SK-N-SH (cell line): Measurements from ENCODE around the gene MAP2K3.
"Not testable (repeated sequence)": the region's sequence is repeated elsewhere in the genome, so short reads cannot be mapped to it uniquely, and the experiment has no call there.

Experiments used
- EZH2phosphoT487 ChIP-seq: fragments of 200-600 bp; sonication (generic); IDR thresholded peaks from 2 replicates; pipeline ENCODE4 v1.6.1; 2017; ENCODE audit warnings: low read depth, mixed run types, mild to moderate bottlenecking, antibody characterized with exemption, moderate library complexity, borderline replicate concordance
- POLR2AphosphoS5 ChIP-seq: IDR thresholded peaks from 2 replicates; pipeline ENCODE4 v1.6.1; 2012; ENCODE audit warnings: low read depth, low read length
- RCOR1 ChIP-seq: fragments of 150-350 bp; IDR thresholded peaks from 2 replicates; pipeline ENCODE4 v1.6.1; 2017; ENCODE audit warnings: antibody characterized with exemption, low read length
- RXRA ChIP-seq: IDR thresholded peaks from 2 replicates; pipeline ENCODE4 v1.4.0; 2012; ENCODE audit warnings: low read depth, mild to moderate bottlenecking, borderline replicate concordance
- SIN3A ChIP-seq: IDR thresholded peaks from 2 replicates; pipeline ENCODE4 v1.6.1; 2012; ENCODE audit warnings: low read depth, mild to moderate bottlenecking, low read length, moderate library complexity, borderline replicate concordance
- USF2 ChIP-seq: fragments of 150-350 bp; IDR thresholded peaks from 2 replicates; pipeline ENCODE4 v1.6.1; 2017; ENCODE audit warnings: antibody characterized with exemption, low read length, low read depth, borderline replicate concordance
- TF ChIP-seq, protein P1 (sequence below): fragments of 200-600 bp; sonication (generic); IDR thresholded peaks from 2 replicates; pipeline ENCODE4 v1.6.1; 2017; ENCODE audit warnings: antibody characterized with exemption, mild to moderate bottlenecking, moderate library complexity
- TF ChIP-seq, protein P2 (sequence below): IDR thresholded peaks from 2 replicates; pipeline ENCODE4 v1.6.1; 2012; ENCODE audit warnings: mild to moderate bottlenecking, low read depth, low read length, moderate library complexity

DNA sequence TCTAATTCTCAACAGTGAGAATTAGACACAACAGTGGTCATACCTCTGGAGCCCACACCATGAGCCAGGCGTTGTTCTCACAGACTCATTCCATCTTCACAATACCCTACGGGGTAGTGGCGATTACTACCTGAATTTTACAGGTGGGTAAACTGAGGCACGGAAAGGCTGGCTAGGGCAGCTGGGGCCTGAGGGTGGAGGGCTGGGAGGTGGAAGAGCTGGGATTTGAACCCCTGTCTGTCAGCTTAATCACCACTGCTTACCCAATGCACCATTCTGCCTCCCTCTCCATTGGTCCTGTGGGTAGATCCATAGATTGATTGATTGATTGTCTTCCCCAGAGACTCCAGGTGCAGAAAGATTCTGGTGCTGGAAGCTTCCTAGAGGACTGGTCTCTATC lies 60.3 kb downstream of the MAP2K3 start:
- not testable (repeated sequence) for TF ChIP-seq USF2, SIN3A, POLR2AphosphoS5, EZH2phosphoT487, RCOR1, RXRA
- TF ChIP-seq, protein P1, sequence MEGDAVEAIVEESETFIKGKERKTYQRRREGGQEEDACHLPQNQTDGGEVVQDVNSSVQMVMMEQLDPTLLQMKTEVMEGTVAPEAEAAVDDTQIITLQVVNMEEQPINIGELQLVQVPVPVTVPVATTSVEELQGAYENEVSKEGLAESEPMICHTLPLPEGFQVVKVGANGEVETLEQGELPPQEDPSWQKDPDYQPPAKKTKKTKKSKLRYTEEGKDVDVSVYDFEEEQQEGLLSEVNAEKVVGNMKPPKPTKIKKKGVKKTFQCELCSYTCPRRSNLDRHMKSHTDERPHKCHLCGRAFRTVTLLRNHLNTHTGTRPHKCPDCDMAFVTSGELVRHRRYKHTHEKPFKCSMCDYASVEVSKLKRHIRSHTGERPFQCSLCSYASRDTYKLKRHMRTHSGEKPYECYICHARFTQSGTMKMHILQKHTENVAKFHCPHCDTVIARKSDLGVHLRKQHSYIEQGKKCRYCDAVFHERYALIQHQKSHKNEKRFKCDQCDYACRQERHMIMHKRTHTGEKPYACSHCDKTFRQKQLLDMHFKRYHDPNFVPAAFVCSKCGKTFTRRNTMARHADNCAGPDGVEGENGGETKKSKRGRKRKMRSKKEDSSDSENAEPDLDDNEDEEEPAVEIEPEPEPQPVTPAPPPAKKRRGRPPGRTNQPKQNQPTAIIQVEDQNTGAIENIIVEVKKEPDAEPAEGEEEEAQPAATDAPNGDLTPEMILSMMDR, result not testable (repeated sequence)
- TF ChIP-seq, protein P2, sequence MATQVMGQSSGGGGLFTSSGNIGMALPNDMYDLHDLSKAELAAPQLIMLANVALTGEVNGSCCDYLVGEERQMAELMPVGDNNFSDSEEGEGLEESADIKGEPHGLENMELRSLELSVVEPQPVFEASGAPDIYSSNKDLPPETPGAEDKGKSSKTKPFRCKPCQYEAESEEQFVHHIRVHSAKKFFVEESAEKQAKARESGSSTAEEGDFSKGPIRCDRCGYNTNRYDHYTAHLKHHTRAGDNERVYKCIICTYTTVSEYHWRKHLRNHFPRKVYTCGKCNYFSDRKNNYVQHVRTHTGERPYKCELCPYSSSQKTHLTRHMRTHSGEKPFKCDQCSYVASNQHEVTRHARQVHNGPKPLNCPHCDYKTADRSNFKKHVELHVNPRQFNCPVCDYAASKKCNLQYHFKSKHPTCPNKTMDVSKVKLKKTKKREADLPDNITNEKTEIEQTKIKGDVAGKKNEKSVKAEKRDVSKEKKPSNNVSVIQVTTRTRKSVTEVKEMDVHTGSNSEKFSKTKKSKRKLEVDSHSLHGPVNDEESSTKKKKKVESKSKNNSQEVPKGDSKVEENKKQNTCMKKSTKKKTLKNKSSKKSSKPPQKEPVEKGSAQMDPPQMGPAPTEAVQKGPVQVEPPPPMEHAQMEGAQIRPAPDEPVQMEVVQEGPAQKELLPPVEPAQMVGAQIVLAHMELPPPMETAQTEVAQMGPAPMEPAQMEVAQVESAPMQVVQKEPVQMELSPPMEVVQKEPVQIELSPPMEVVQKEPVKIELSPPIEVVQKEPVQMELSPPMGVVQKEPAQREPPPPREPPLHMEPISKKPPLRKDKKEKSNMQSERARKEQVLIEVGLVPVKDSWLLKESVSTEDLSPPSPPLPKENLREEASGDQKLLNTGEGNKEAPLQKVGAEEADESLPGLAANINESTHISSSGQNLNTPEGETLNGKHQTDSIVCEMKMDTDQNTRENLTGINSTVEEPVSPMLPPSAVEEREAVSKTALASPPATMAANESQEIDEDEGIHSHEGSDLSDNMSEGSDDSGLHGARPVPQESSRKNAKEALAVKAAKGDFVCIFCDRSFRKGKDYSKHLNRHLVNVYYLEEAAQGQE, result not testable (repeated sequence)
